ENCODE results near the gene MAGEC3.

The MAGEC3 gene

DNA sequence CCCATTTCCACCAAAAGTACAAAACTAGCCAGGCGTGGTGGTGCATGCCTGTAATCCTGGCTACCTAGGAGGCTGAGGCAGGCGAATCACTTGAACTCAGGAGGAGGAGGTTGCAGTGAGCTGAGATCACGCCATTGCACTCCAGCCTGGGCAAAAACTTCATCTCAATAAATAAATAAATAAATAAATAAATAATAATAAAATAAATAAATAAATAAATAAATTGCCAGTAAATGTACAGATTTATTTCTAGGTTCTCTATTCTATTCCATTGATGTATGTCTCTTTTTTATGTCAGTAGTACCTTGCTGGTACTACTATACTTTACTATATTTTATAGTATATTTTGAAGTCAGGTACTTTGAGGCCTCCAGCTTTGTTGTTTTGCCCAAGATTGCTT is 109.2 kb downstream of the MAGEC3 start:
- no peaks in the 10 kb centered on the region for H3K27me3 Mint-ChIP-seq (ENCODE audit: low read depth)

More for the DNA sequence above, 109.2 kb downstream of the MAGEC3 start:
- TF ChIP-seq, protein P1, sequence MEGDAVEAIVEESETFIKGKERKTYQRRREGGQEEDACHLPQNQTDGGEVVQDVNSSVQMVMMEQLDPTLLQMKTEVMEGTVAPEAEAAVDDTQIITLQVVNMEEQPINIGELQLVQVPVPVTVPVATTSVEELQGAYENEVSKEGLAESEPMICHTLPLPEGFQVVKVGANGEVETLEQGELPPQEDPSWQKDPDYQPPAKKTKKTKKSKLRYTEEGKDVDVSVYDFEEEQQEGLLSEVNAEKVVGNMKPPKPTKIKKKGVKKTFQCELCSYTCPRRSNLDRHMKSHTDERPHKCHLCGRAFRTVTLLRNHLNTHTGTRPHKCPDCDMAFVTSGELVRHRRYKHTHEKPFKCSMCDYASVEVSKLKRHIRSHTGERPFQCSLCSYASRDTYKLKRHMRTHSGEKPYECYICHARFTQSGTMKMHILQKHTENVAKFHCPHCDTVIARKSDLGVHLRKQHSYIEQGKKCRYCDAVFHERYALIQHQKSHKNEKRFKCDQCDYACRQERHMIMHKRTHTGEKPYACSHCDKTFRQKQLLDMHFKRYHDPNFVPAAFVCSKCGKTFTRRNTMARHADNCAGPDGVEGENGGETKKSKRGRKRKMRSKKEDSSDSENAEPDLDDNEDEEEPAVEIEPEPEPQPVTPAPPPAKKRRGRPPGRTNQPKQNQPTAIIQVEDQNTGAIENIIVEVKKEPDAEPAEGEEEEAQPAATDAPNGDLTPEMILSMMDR (IDR thresholded peaks at IDR 0.05; ENCODE audit: unreplicated experiment in 3 of 3) = no peak
- H3K4me1 Mint-ChIP-seq = no peaks in the 10 kb centered on the region
- no peaks in the 10 kb centered on the region for H3K36me3 Mint-ChIP-seq (ENCODE audit: low read depth)
- no peak overlapping the region for H3K27ac Mint-ChIP-seq
- H3K4me3 Mint-ChIP-seq = no peak overlapping the region
- H3K9me3 Mint-ChIP-seq = peaks cover 12% of the 10 kb centered on the region
